Muscle of leg (tissue), 11 donors: ENCODE measurements around the gene BCL6. TPM values are rescaled to one million over a fixed set of nuclear protein-coding genes. Genes with fewer than 3 reads are reported as not detected.

Experiments used
- DNase-seq: peaks from one replicate; pipeline ENCODE4 v3.0.0; 2013
- H3K27ac ChIP-seq: one replicate; pipeline ENCODE4 v1.5.1; 2013; ENCODE audit warnings: mild to moderate bottlenecking, low read length, control low read depth
- H3K27me3 ChIP-seq: one replicate; pipeline ENCODE4 v1.6.1; 2013; ENCODE audit warnings: low read length; ENCODE audit not compliant: control insufficient read depth, insufficient read depth
- H3K36me3 ChIP-seq: one replicate; pipeline ENCODE4 v1.6.1; 2013; ENCODE audit warnings: low read length; ENCODE audit not compliant: control insufficient read depth, insufficient read depth
- H3K4me1 ChIP-seq: one replicate; pipeline ENCODE4 v1.6.1; 2013; ENCODE audit warnings: low read length; ENCODE audit not compliant: control insufficient read depth, insufficient read depth
- H3K4me3 ChIP-seq: one replicate; pipeline ENCODE4 v1.5.1; 2013; ENCODE audit warnings: low read length, control low read depth
- H3K9me3 ChIP-seq: replicated peaks from 2 replicates; pipeline ENCODE4 v1.6.1; 2013; ENCODE audit warnings: low read depth, low read length; ENCODE audit not compliant: control insufficient read depth
- WGBS: methylation state at CpG from one replicate; pipeline ENCODE4 v1.1.5; 2013; ENCODE audit warnings: missing lambda C conversion rate; ENCODE audit not compliant: insufficient coverage; 5-methylcytosine and 5-hydroxymethylcytosine counted together
- polyA plus RNA-seq, 8 donors: library from polyadenylated mRNA; unstranded; fragments of 120-200 nt; gene quantifications; one replicate each; pipeline versions ENCODE4 v1.2.1 to v1.2.3, GENCODE V29; 2013; ENCODE audit warnings: inconsistent platforms in 1 of 8, low replicate concordance in 1 of 8; ENCODE audit not compliant: insufficient read length in 8 of 8, insufficient read depth in 1 of 8
- total RNA-seq: library from RNA; stranded (reverse); fragments of 120-200 nt; gene quantifications from one replicate; pipeline ENCODE4 v1.2.4, GENCODE V29; 2013

The BCL6 gene
- total and polyA plus RNA-seq, 9 donors, result 12.1 to 23.8 (median 19.0) TPM

- no peak for DNase-seq
- H3K4me1 ChIP-seq, result no peaks in the 10 kb centered on the region
- no peaks in the 10 kb centered on the region for H3K27me3 ChIP-seq
- no peaks in the 10 kb centered on the region for H3K36me3 ChIP-seq
- H3K4me3 ChIP-seq, result no peak overlapping the region
- 66% methylated on average over 2 of the region's 2 CpGs for WGBS
- no peak overlapping the region for H3K27ac ChIP-seq
- H3K9me3 ChIP-seq, result no peaks in the 10 kb centered on the region
Observed at GRCh38 chr3:187700249-187700648, 45.0 kb downstream of the BCL6 start.

GRCh38 chr3:187698499-187699399 is 46.5 kb downstream of the BCL6 start:
- no peaks in the 10 kb centered on the region for H3K9me3 ChIP-seq
- H3K27me3 ChIP-seq, result no peaks in the 10 kb centered on the region
- no peak overlapping the region for H3K27ac ChIP-seq
- no peaks in the 10 kb centered on the region for H3K4me1 ChIP-seq
- 92% methylated on average over 26 of the region's 42 CpGs for WGBS
- H3K4me3 ChIP-seq, result no peak overlapping the region
- no peak for DNase-seq
- no peaks in the 10 kb centered on the region for H3K36me3 ChIP-seq

- WGBS, result no CpG with 5 or more reads among the region's 4 CpGs
- no peaks in the 10 kb centered on the region for H3K27me3 ChIP-seq
- no peaks in the 10 kb centered on the region for H3K36me3 ChIP-seq
- H3K9me3 ChIP-seq, result no peaks in the 10 kb centered on the region
- H3K4me3 ChIP-seq, result no peak overlapping the region
- no peak for DNase-seq
- no peaks in the 10 kb centered on the region for H3K4me1 ChIP-seq
- no peak overlapping the region for H3K27ac ChIP-seq
Observed at GRCh38 chr3:187696021-187696420, 49.2 kb downstream of the BCL6 start.

GRCh38 chr3:187695449-187695848 is 49.8 kb downstream of the BCL6 start:
- Histone ChIP-seq H3K36me3 (no peaks in the 10 kb centered on the region), H3K9me3 (no peaks in the 10 kb centered on the region), H3K27ac (no peak overlapping the region), H3K4me1 (no peaks in the 10 kb centered on the region), H3K4me3 (no peak overlapping the region), H3K27me3 (no peaks in the 10 kb centered on the region)
- WGBS, result 49% methylated on average over 4 of the region's 4 CpGs
- no peak for DNase-seq

GRCh38 chr3:187694801-187695200 is 50.5 kb downstream of the BCL6 start:
- Histone ChIP-seq H3K9me3 (no peaks in the 10 kb centered on the region), H3K27ac (no peak overlapping the region), H3K27me3 (no peaks in the 10 kb centered on the region), H3K36me3 (no peaks in the 10 kb centered on the region), H3K4me1 (no peaks in the 10 kb centered on the region), H3K4me3 (no peak overlapping the region)
- no peak for DNase-seq
- WGBS, result 85% methylated on average over 3 of the region's 3 CpGs

- Histone ChIP-seq H3K9me3 (no peaks in the 10 kb centered on the region), H3K27me3 (no peaks in the 10 kb centered on the region), H3K4me3 (no peak overlapping the region), H3K27ac (no peak overlapping the region), H3K4me1 (no peaks in the 10 kb centered on the region), H3K36me3 (no peaks in the 10 kb centered on the region)
- no peak for DNase-seq
- WGBS, result 80% methylated on average over 1 of the region's 1 CpG
Observed at GRCh38 chr3:187693431-187693830, 51.8 kb downstream of the BCL6 start.

GRCh38 chr3:187689984-187690383 is 55.3 kb downstream of the BCL6 start:
- Histone ChIP-seq H3K27me3 (no peaks in the 10 kb centered on the region), H3K4me1 (no peaks in the 10 kb centered on the region), H3K9me3 (no peaks in the 10 kb centered on the region), H3K27ac (no peak overlapping the region), H3K4me3 (no peak overlapping the region), H3K36me3 (no peaks in the 10 kb centered on the region)
- 60% methylated on average over 3 of the region's 4 CpGs for WGBS
- no peak for DNase-seq

- WGBS, result no CpG with 5 or more reads among the region's 5 CpGs
- Histone ChIP-seq H3K9me3 (no peaks in the 10 kb centered on the region), H3K27ac (no peak overlapping the region), H3K27me3 (no peaks in the 10 kb centered on the region), H3K4me3 (no peak overlapping the region), H3K36me3 (no peaks in the 10 kb centered on the region), H3K4me1 (no peaks in the 10 kb centered on the region)
- DNase-seq, result no peak
Observed at GRCh38 chr3:187686621-187687273, 58.5 kb downstream of the BCL6 start.

- WGBS, result 88% methylated on average over 7 of the region's 7 CpGs
- Histone ChIP-seq H3K27me3 (no peaks in the 10 kb centered on the region), H3K36me3 (no peaks in the 10 kb centered on the region), H3K4me3 (no peak overlapping the region), H3K4me1 (no peaks in the 10 kb centered on the region), H3K27ac (no peak overlapping the region), H3K9me3 (no peaks in the 10 kb centered on the region)
- DNase-seq, result no peak
Observed at GRCh38 chr3:187685948-187686347, 59.3 kb downstream of the BCL6 start.

- Histone ChIP-seq H3K4me1 (no peaks in the 10 kb centered on the region), H3K9me3 (no peaks in the 10 kb centered on the region), H3K27ac (no peak overlapping the region), H3K27me3 (no peaks in the 10 kb centered on the region), H3K36me3 (no peaks in the 10 kb centered on the region), H3K4me3 (no peak overlapping the region)
- WGBS, result no CpG with 5 or more reads among the region's 2 CpGs
- no peak for DNase-seq
Observed at GRCh38 chr3:187684880-187685279, 60.4 kb downstream of the BCL6 start.
